NCI-H526 (cell line): ENCODE measurements around the gene ADARB2.

Experiments used
- DNase-seq, 2 experiments: peaks; one replicate each; lab custom pipeline; 2025; lab: John Stamatoyannopoulos, UW

Gene ADARB2

GRCh38 chr10:1595726-1596125, 141.6 kb downstream of the ADARB2 start:
- DNase-seq = peak in 1 of 2 experiments; percentile 25

GRCh38 chr10:1595242-1595600, 142.1 kb downstream of the ADARB2 start:
- no peak for DNase-seq

- DNase-seq = peak in 1 of 2 experiments; percentile 52
These were observed 142.7 kb downstream of the ADARB2 start for GRCh38 chr10:1594372-1595241.

- no peak for DNase-seq
These were observed 145.6 kb downstream of the ADARB2 start for GRCh38 chr10:1591742-1592141.

- no peak for DNase-seq
These were observed 146.3 kb downstream of the ADARB2 start for GRCh38 chr10:1591045-1591444.

- DNase-seq = no peak
These were observed 148.1 kb downstream of the ADARB2 start for GRCh38 chr10:1589257-1589656.

GRCh38 chr10:1582739-1583138, 154.6 kb downstream of the ADARB2 start:
- no peak for DNase-seq

- no peak for DNase-seq
These were observed 156.1 kb downstream of the ADARB2 start for GRCh38 chr10:1581189-1581588.

- no peak for DNase-seq
These were observed 157.7 kb downstream of the ADARB2 start for GRCh38 chr10:1579671-1580070.

- DNase-seq = no peak
These were observed 158.2 kb downstream of the ADARB2 start for GRCh38 chr10:1579141-1579491.

GRCh38 chr10:1578392-1579140, 158.8 kb downstream of the ADARB2 start:
- no peak for DNase-seq

GRCh38 chr10:1577945-1578344, 159.4 kb downstream of the ADARB2 start:
- no peak for DNase-seq

GRCh38 chr10:1577373-1577770, 160.0 kb downstream of the ADARB2 start:
- DNase-seq = no peak

- no peak for DNase-seq
These were observed 160.6 kb downstream of the ADARB2 start for GRCh38 chr10:1576467-1577372.

GRCh38 chr10:1575481-1576244, 161.7 kb downstream of the ADARB2 start:
- DNase-seq = no peak

GRCh38 chr10:1574719-1575118, 162.6 kb downstream of the ADARB2 start:
- no peak for DNase-seq

- DNase-seq = no peak
These were observed 163.3 kb downstream of the ADARB2 start for GRCh38 chr10:1573981-1574380.

- no peak for DNase-seq
These were observed 163.9 kb downstream of the ADARB2 start for GRCh38 chr10:1573334-1573969.

GRCh38 chr10:1572519-1573333, 164.6 kb downstream of the ADARB2 start:
- DNase-seq = no peak

GRCh38 chr10:1571587-1572237, 165.6 kb downstream of the ADARB2 start:
- no peak for DNase-seq
